NCI-H187 treated with DMSO at 0.1 percent for 48 hours (cell line): ENCODE measurements around the gene ICOS.
"Not testable (repeated sequence)": the region's sequence is repeated elsewhere in the genome, so short reads cannot be mapped to it uniquely, and the experiment has no call there.

Experiments
- DNase-seq: peaks from one replicate; lab custom pipeline; 2025; lab: John Stamatoyannopoulos, UW

The ICOS gene

GRCh38 chr2:203918264-203918663 lies 18.3 kb upstream of the ICOS start:
- no peak for DNase-seq

- no peak for DNase-seq
Measured at GRCh38 chr2:203918839-203919238, 17.7 kb upstream of the ICOS start.

- DNase-seq = no peak
Measured at GRCh38 chr2:203925512-203926158, 10.9 kb upstream of the ICOS start.

GRCh38 chr2:203928849-203929248 lies 7.7 kb upstream of the ICOS start:
- no peak for DNase-seq

GRCh38 chr2:203931262-203931661 lies 5.3 kb upstream of the ICOS start:
- not testable (repeated sequence) for DNase-seq

- no peak for DNase-seq
Measured at GRCh38 chr2:203934041-203934492, 2.5 kb upstream of the ICOS start.

- DNase-seq = no peak
Measured at GRCh38 chr2:203934711-203935438, 1.7 kb upstream of the ICOS start.

GRCh38 chr2:203935568-203935967 lies 995 bp upstream of the ICOS start:
- no peak for DNase-seq

GRCh38 chr2:203936949-203937348 lies 386 bp downstream of the ICOS start:
- DNase-seq = no peak

- no peak for DNase-seq
Measured at GRCh38 chr2:203937788-203938187, 1.2 kb downstream of the ICOS start.

- no peak for DNase-seq
Measured at GRCh38 chr2:203940039-203940438, 3.5 kb downstream of the ICOS start.

- DNase-seq = not testable (repeated sequence)
Measured at GRCh38 chr2:203943493-203944382, 7.2 kb downstream of the ICOS start.

GRCh38 chr2:203948733-203949132 lies 12.2 kb downstream of the ICOS start:
- DNase-seq = no peak

- DNase-seq = no peak
Measured at GRCh38 chr2:203949228-203949627, 12.7 kb downstream of the ICOS start.

GRCh38 chr2:203951366-203951902 lies 14.9 kb downstream of the ICOS start:
- DNase-seq = no peak

GRCh38 chr2:203959265-203959664 lies 22.7 kb downstream of the ICOS start:
- no peak for DNase-seq

- no peak for DNase-seq
Measured at GRCh38 chr2:203959672-203960071, 23.1 kb downstream of the ICOS start.

- DNase-seq = no peak
Measured at GRCh38 chr2:203960811-203961210, 24.2 kb downstream of the ICOS start.

GRCh38 chr2:203965190-203965589 lies 28.6 kb downstream of the ICOS start:
- not testable (repeated sequence) for DNase-seq

GRCh38 chr2:203971251-203971650 lies 34.7 kb downstream of the ICOS start:
- no peak for DNase-seq

GRCh38 chr2:203972066-203972465 lies 35.5 kb downstream of the ICOS start:
- DNase-seq = no peak

GRCh38 chr2:203973000-203973399 lies 36.4 kb downstream of the ICOS start:
- no peak for DNase-seq
